Prostate gland (tissue), 2 donors: Measurements from ENCODE around the gene ADH5.

Experiments
- POLR2A ChIP-seq: fragments of 450-650 bp; IDR thresholded peaks from one replicate; pipeline ENCODE4 v1.6.1; 2016; ENCODE audit warnings: antibody characterized with exemption, mild to moderate bottlenecking
- TF ChIP-seq, protein P1 (sequence below), 4 experiments: fragments of 200-600 bp in 2 of 4; fragments of 450-650 bp in 2 of 4; sonication (generic) in 2 of 4; IDR thresholded peaks; 1 replicate in 3 of 4; 2 replicates in 1 of 4; pipeline ENCODE4 v1.5.1; 2016 to 2019; ENCODE audit warnings: antibody characterized with exemption in 4 of 4, mild to moderate bottlenecking in 2 of 4, moderate library complexity in 2 of 4

DNA sequence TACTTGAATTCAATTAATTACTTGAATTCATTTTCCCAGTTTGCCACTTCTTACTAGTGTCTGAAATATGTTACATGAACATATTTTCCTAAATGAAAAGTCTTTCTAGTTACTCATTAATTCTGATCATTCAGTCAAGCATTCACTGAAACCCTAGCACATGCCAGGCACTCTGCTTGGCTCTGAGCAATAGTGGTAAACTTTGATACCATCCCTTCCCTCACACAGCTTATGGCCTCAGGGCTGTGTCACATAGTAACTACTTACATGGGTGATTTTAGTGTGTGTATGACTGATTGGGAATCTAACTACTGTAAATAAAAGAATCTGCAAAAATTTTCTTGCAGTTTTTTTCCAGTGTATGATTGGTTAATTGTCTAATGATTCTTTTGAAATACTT lies 60.4 kb downstream of the ADH5 start:
- no peak for TF ChIP-seq POLR2A
- TF ChIP-seq, protein P1, sequence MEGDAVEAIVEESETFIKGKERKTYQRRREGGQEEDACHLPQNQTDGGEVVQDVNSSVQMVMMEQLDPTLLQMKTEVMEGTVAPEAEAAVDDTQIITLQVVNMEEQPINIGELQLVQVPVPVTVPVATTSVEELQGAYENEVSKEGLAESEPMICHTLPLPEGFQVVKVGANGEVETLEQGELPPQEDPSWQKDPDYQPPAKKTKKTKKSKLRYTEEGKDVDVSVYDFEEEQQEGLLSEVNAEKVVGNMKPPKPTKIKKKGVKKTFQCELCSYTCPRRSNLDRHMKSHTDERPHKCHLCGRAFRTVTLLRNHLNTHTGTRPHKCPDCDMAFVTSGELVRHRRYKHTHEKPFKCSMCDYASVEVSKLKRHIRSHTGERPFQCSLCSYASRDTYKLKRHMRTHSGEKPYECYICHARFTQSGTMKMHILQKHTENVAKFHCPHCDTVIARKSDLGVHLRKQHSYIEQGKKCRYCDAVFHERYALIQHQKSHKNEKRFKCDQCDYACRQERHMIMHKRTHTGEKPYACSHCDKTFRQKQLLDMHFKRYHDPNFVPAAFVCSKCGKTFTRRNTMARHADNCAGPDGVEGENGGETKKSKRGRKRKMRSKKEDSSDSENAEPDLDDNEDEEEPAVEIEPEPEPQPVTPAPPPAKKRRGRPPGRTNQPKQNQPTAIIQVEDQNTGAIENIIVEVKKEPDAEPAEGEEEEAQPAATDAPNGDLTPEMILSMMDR (IDR thresholded peaks at IDR 0.05): no peak
